ENCODE data around the gene SPPL3.

GRCh38 chr12:120751389-120751788, 152.8 kb downstream of the SPPL3 start:
- TF ChIP-seq NFIC (IDR thresholded peaks at IDR 0.05), result no peak
- TF ChIP-seq YY1 (IDR thresholded peaks at IDR 0.05; ENCODE audit: low read depth), result no peak
- no peak for TF ChIP-seq MAX (IDR thresholded peaks at IDR 0.05)
- no peak for TF ChIP-seq EP300 (IDR thresholded peaks at IDR 0.05; ENCODE audit: borderline replicate concordance)
- no peak for TF ChIP-seq TEAD4 (IDR thresholded peaks at IDR 0.05)
- no peak for TF ChIP-seq RAD21 (IDR thresholded peaks at IDR 0.05; ENCODE audit: low read depth)
- TF ChIP-seq REST (IDR thresholded peaks at IDR 0.05; ENCODE audit: low read depth), result no peak
- no peak for TF ChIP-seq TAF1 (IDR thresholded peaks at IDR 0.05; ENCODE audit: low read depth)
- no peak for TF ChIP-seq USF1 (IDR thresholded peaks at IDR 0.05)
